Stimulated activated CD8-positive, alpha-beta memory T cell treated with anti-CD3 and anti-CD28 coated beads, Interleukin-4, amount 100 ng/mL, for 1 hour (primary cell): ENCODE measurements around the gene TAS2R50.
"Not testable (repeated sequence)": the region's sequence is repeated elsewhere in the genome, so short reads cannot be mapped to it uniquely, and the experiment has no call there.

Experiments used
- DNase-seq, 2 donors: peaks; one replicate each; pipeline ENCODE4 v3.0.0-alpha.2; 2020; ENCODE audit warnings: low read depth in 2 of 2, low spot score in 1 of 2

TAS2R50 gene

DNA sequence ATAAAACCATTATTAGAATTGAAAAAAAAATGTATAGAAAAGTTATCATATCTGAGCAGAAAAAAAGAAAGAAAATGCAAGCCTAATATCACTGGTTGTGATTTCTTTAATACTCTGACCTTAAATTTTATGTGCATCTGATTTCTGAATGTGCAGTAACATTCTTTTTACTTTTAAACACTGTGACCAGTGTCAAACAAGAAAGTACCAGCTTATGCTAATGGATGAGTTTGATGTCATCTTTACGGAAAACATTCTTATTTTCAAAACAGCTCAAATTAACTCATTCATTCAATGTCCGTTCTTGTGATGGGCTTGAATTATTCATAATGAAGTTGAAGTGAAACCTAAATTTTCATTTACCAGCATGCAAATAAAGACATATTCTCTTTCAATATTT, at the start of gene TAS2R50:
TSS of gene TAS2R50 (minus strand) at position 101 of the 400 bp plus-strand sequence. CDS start at position 49, 52 bp downstream.
- DNase-seq = no peak

- DNase-seq = not testable (repeated sequence)
Measured at GRCh38 chr12:11033959-11034358, 47.2 kb upstream of the TAS2R50 start.

DNA sequence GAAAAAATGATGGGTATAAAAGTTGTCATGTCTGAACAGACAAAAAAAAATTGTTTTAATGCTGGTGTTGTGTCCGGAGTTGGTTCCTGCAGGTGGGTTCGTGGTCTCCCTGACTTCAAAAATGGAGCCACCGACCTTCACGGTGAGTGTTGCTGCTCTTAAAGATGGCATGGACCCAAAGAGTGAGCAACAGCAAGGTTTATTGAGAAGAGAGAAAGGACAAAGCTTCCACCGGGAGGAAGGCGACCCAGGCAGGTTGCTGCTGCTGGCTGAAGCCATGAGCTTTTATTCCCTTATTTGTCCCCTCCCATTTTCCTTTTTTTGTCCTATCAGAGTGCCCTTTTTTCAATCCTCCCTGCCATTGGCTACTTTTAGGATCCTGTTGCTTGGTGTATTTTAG, 44.6 kb upstream of the TAS2R50 start, which contains the start of gene TAS2R31:
TSS of gene TAS2R31 (minus strand) at position 101 of the 400 bp plus-strand sequence. CDS start at position 29, 72 bp downstream.
- no peak for DNase-seq

DNA sequence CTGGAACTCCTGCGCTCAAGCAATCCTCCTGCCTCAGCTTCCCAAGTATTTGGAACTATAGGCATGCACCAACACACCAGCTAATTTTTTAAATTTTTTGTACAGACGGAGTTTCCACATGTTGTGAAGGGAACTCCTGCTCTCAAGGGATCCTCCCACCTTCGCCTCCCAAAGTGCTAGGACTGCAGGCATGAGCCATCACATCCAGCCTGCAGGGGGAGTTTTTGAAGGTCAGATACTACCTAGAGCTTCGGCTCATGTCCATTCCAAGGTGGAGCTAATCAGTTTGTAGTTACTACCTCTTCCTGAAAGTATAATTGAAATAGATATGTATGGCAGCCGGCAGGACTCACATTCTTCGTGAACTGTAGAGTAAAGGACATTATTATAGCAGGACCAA, 39.4 kb upstream of the TAS2R50 start:
- DNase-seq = no peak

GRCh38 chr12:11023387-11023786, 36.7 kb upstream of the TAS2R50 start:
- DNase-seq = no peak

DNA sequence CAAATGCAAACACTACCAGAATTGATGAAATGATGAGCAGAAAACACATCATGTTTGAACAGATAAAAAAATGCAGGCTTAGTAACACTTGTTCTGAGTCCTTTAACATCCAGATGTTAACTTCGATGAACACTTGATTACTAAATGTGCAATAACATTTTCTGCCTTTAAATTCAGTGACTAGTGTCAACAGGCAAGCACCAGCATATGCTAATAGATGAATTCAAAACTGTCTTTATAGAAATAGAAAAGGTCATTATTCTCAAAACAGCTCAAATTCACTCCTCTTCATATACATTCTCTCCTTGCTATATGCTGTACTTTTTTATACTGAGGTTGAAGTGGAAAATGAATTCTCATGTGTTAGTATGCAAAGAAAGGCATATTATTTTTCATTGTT, 35.8 kb upstream of the TAS2R50 start, which contains the start of gene TAS2R19:
TSS of gene TAS2R19 (minus strand) at position 101 of the 400 bp plus-strand sequence. CDS start at position 52, 49 bp downstream.
- DNase-seq = no peak

- no peak for DNase-seq
Measured at GRCh38 chr12:11016937-11017336, 30.2 kb upstream of the TAS2R50 start.

GRCh38 chr12:11015775-11016430, 29.2 kb upstream of the TAS2R50 start:
- DNase-seq = no peak

DNA sequence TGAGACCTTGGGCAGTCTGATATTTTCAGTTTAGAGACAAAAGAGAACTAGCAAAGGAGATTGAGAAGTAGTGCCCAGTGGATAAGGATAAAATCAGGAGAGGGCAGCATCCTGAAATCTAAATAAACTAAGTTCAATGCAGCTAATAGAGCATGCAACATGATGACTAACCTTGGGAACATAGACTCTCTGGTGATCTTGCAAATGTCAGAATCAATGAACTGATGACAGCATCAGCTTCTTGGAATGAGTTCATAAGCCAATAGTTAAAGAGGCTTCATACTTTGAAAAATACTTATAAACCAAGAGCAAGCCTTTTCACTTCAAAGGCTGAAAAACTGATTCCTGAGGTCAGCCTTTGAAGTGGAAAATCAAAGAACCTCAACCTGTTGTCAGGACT, 27.5 kb upstream of the TAS2R50 start:
- DNase-seq = no peak

DNA sequence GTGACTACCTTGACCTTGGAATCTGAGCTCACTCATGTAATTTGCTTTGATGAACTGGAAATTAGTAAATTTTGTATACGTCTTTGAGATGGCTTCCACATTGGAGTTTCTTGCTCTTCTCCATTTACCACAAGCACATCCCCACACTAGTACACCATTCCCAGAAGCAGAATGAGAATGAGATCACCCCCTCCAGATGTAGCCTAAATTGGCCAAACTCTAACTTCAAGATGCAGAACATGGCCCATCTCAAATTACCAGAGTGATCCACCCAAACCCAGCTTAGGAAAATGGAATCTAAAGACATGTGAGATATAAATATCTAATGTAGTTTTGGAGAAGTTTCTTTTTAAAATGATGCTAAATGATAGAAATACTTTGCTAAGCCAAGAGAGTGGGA, 20.9 kb upstream of the TAS2R50 start:
- no peak for DNase-seq

GRCh38 chr12:10998204-10998603, 11.5 kb upstream of the TAS2R50 start, which contains the start of gene TAS2R20:
Gene TAS2R20, minus strand, starts transcription at chr12:10998304. Its CDS starts 429 bp downstream, at chr12:10997875.
- DNase-seq = no peak

DNA sequence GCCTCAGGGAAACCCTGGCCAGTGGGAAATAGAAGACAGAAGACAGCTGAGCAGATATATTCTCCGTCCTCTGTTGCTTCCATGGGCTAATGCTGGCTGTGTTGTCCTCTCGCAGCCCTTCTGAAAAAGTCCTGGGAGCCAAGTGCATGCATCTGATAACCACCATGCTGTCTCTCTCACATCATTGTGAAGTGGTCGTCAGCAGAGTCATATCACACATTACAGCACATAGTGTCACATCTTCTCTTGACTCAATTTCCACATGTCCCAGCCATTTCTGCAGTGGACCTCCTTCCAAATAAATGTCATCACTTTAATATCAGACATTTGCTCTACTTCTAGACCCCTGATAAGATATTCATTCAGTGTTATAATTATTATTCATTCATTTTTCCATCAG, 7.6 kb upstream of the TAS2R50 start:
- no peak for DNase-seq

GRCh38 chr12:10989107-10989506, 2.4 kb upstream of the TAS2R50 start:
- no peak for DNase-seq

- peak in 1 of 2 donors; percentile 7 for DNase-seq
Measured at GRCh38 chr12:10982244-10982643, 4.5 kb downstream of the TAS2R50 start.

GRCh38 chr12:10974965-10975364, 11.7 kb downstream of the TAS2R50 start:
- DNase-seq = no peak

GRCh38 chr12:10968765-10969456, 17.8 kb downstream of the TAS2R50 start:
- DNase-seq = no peak

GRCh38 chr12:10967409-10967808, 19.3 kb downstream of the TAS2R50 start:
- DNase-seq = no peak

- no peak for DNase-seq
Measured at GRCh38 chr12:10966314-10966713, 20.4 kb downstream of the TAS2R50 start.

- no peak for DNase-seq
Measured at GRCh38 chr12:10965476-10965875, 21.2 kb downstream of the TAS2R50 start.

DNA sequence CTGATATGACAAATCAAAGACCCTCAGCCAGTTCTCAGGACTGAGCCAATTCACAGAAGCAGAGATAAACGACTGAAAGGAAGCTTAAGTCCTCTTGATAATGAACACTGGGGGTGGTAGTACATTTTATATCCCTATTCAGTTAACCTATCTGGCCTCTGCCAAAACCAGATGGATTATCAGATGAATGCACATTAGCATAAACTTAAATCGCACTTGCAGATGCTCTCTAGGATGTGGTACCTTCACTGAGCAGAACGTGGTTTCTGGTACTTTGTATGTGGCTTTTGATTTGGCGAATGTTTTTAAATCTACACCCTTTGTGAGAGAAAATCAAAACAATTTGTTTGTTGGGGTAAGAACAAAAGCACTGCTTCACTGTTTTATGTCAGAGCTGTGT, 26.5 kb downstream of the TAS2R50 start:
- DNase-seq = no peak

GRCh38 chr12:10959804-10960203, 26.9 kb downstream of the TAS2R50 start:
- DNase-seq = no peak

DNA sequence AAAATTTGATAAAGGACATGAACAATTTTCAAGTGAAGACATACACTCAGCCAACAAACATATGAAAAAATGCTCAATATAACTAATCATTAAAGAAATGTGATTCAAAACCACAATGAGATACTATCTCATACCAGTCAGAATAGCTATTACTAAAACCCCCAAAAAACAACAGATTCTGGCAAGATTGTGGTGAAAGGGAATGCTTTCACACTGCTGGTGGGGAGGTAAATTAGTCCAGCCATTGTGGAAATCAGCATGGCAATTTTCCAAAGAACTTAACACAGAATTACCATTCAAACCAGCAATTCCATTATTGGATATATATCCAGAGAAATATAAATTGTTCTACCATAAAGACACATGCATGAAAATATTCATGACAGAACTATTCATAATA, 29.0 kb downstream of the TAS2R50 start:
- no peak for DNase-seq
